HepG2 (cell line): ENCODE results near the gene CNTRL. TPM values are rescaled to one million over a fixed set of nuclear protein-coding genes. Genes with fewer than 3 reads are reported as not detected.

Experiments
- BHLHE40 ChIP-seq: IDR thresholded peaks from 2 replicates; pipeline ENCODE4 v1.6.1; 2011; ENCODE audit warnings: low read length, improper control_type of control experiment
- DMAP1 ChIP-seq: IDR thresholded peaks from 2 replicates; pipeline ENCODE4 v1.6.1; 2016
- FOXJ3 ChIP-seq: sonication (generic); formaldehyde crosslinking; IDR thresholded peaks from 2 replicates; pipeline ENCODE4 v1.4.0; 2020; ENCODE audit warnings: missing genetic modification reagents, mild to moderate bottlenecking, borderline replicate concordance
- HES4 ChIP-seq: sonication (generic); formaldehyde crosslinking; IDR thresholded peaks from 2 replicates; pipeline ENCODE4 v1.9.0; 2021; ENCODE audit warnings: mild to moderate bottlenecking, missing genetic modification reagents, borderline replicate concordance
- LRRFIP1 ChIP-seq: sonication (generic); formaldehyde crosslinking; conservative IDR thresholded peaks from 2 replicates; pipeline ENCODE4 v1.4.0; 2020; ENCODE audit warnings: missing genetic modification reagents
- PHB2 ChIP-seq: fragments of 450-650 bp; IDR thresholded peaks from 2 replicates; pipeline ENCODE4 v1.6.1; 2018; ENCODE audit not compliant: partially characterized antibody
- RAD51 ChIP-seq: fragments of 450-650 bp; IDR thresholded peaks from 2 replicates; pipeline ENCODE4 v1.6.1; 2016; ENCODE audit warnings: borderline replicate concordance
- SRSF4 ChIP-seq: fragments of 200-400 bp; formaldehyde crosslinking; IDR thresholded peaks from one replicate; pipeline ENCODE4 v1.6.1; 2018; ENCODE audit warnings: mild to moderate bottlenecking, low read depth, low read length, moderate library complexity; ENCODE audit not compliant: poor library complexity, severe bottlenecking
- TFDP1 ChIP-seq: IDR thresholded peaks from 2 replicates; pipeline ENCODE4 v1.6.1; 2016; ENCODE audit warnings: missing compliant biosample characterization, missing genetic modification reagents, borderline replicate concordance
- ZNF121 ChIP-seq: sonication (generic); formaldehyde crosslinking; IDR thresholded peaks from 2 replicates; pipeline ENCODE4 v1.5.0; 2020; ENCODE audit warnings: mild to moderate bottlenecking, missing genetic modification reagents
- ZNF383 ChIP-seq: sonication (generic); formaldehyde crosslinking; IDR thresholded peaks from 2 replicates; pipeline ENCODE4 v1.4.0; 2020; ENCODE audit warnings: missing genetic modification reagents, mild to moderate bottlenecking, borderline replicate concordance
- ZNF768 ChIP-seq: sonication (generic); formaldehyde crosslinking; IDR thresholded peaks from 2 replicates; pipeline ENCODE4 v1.4.0; 2020; ENCODE audit warnings: missing genetic modification reagents
- polyA plus RNA-seq, 8 experiments: library from polyadenylated mRNA; depleted of rRNA in 3 of 8; stranded (reverse) in 7 of 8; unstranded in 1 of 8; fragments of >200 nt; fragmentation: Illumina TruSeq in 4 of 8; extraction: Trizol in 4 of 8; gene quantifications; 2 replicates each; pipeline versions ENCODE4 v1.2.1 to v1.2.3, GENCODE V29; 2011 to 2016; ENCODE audit warnings: low read depth in 4 of 8, missing spikeins in 1 of 8, mixed read lengths in 1 of 8; ENCODE audit not compliant: insufficient read depth in 1 of 8
- total RNA-seq, 5 experiments: library from RNA; depleted of rRNA; stranded (reverse); fragments of >200 nt; fragmentation: Illumina TruSeq; extraction: Trizol; gene quantifications; 2 replicates each; pipeline ENCODE4 v1.2.3, GENCODE V29; 2016; ENCODE audit warnings: low read depth in 1 of 5
- TF ChIP-seq, protein P1 (sequence below): sonication (generic); formaldehyde crosslinking; IDR thresholded peaks from 2 replicates; pipeline ENCODE4 v1.4.0; 2020; ENCODE audit warnings: missing genetic modification reagents
- TF ChIP-seq, protein P2 (sequence below): IDR thresholded peaks from 2 replicates; pipeline ENCODE4 v1.6.1; 2016; ENCODE audit warnings: missing genetic modification reagents, missing compliant biosample characterization
- TF ChIP-seq, protein P3 (sequence below): sonication (generic); formaldehyde crosslinking; IDR thresholded peaks from 2 replicates; pipeline ENCODE4 v1.4.0; 2020; ENCODE audit warnings: mild to moderate bottlenecking, missing genetic modification reagents
- TF ChIP-seq, protein P4 (sequence below): sonication (generic); formaldehyde crosslinking; IDR thresholded peaks from 2 replicates; pipeline ENCODE4 v1.4.0; 2020; ENCODE audit warnings: missing genetic modification reagents, borderline replicate concordance

The CNTRL gene
- total and polyA plus RNA-seq, 2 of the 13 experiments (the other 11 are each of a cell fraction or from before 2014, with no cell fraction given): 7.5 to 11.8 TPM

DNA sequence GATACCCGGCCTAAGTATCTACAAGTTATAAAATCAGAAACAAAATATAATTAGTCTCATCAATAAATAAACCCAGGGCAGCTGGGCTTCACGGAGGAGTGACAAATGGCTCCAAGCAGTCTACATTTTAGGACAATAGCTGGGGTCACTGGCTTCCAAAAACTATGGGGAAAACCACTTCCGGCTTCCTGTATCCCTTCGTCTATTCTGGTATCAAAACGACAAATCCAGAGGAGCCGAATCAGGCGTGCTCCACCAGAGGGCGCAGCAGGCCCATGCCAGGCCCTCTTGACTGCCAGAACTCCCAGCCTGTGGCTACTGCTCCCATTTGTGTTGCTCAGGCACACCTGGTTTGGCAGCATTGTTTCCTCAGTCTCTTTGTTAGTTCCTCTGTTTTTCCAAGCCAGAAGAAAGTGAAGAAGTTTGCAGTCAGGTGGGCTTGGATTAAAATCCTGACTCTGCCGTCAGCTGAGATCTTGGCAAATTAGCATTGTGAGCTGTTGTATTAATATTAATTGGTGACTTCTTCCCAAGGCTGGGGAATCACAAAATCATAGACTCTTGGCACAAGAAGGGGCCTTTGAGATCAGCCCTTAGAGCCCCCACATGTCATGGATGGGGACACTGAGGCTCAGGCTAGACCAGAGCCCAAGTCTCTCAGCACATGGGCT, 138.5 kb downstream of the CNTRL start (continued):
- TF ChIP-seq, protein P1, sequence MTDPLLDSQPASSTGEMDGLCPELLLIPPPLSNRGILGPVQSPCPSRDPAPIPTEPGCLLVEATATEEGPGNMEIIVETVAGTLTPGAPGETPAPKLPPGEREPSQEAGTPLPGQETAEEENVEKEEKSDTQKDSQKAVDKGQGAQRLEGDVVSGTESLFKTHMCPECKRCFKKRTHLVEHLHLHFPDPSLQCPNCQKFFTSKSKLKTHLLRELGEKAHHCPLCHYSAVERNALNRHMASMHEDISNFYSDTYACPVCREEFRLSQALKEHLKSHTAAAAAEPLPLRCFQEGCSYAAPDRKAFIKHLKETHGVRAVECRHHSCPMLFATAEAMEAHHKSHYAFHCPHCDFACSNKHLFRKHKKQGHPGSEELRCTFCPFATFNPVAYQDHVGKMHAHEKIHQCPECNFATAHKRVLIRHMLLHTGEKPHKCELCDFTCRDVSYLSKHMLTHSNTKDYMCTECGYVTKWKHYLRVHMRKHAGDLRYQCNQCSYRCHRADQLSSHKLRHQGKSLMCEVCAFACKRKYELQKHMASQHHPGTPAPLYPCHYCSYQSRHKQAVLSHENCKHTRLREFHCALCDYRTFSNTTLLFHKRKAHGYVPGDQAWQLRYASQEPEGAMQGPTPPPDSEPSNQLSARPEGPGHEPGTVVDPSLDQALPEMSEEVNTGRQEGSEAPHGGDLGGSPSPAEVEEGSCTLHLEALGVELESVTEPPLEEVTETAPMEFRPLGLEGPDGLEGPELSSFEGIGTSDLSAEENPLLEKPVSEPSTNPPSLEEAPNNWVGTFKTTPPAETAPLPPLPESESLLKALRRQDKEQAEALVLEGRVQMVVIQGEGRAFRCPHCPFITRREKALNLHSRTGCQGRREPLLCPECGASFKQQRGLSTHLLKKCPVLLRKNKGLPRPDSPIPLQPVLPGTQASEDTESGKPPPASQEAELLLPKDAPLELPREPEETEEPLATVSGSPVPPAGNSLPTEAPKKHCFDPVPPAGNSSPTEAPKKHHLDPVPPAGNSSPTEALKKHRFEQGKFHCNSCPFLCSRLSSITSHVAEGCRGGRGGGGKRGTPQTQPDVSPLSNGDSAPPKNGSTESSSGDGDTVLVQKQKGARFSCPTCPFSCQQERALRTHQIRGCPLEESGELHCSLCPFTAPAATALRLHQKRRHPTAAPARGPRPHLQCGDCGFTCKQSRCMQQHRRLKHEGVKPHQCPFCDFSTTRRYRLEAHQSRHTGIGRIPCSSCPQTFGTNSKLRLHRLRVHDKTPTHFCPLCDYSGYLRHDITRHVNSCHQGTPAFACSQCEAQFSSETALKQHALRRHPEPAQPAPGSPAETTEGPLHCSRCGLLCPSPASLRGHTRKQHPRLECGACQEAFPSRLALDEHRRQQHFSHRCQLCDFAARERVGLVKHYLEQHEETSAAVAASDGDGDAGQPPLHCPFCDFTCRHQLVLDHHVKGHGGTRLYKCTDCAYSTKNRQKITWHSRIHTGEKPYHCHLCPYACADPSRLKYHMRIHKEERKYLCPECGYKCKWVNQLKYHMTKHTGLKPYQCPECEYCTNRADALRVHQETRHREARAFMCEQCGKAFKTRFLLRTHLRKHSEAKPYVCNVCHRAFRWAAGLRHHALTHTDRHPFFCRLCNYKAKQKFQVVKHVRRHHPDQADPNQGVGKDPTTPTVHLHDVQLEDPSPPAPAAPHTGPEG (CRISPR knock-in tag): no peak
- no peak for TF ChIP-seq TFDP1 (CRISPR knock-in tag)
- TF ChIP-seq PHB2: no peak
- no peak for TF ChIP-seq DMAP1 (CRISPR knock-in tag)
- no peak; the same call in 1 of the 2 replicates for TF ChIP-seq ZNF768 (CRISPR knock-in tag)
- no peak for TF ChIP-seq ZNF121 (CRISPR knock-in tag)
- TF ChIP-seq, protein P2, sequence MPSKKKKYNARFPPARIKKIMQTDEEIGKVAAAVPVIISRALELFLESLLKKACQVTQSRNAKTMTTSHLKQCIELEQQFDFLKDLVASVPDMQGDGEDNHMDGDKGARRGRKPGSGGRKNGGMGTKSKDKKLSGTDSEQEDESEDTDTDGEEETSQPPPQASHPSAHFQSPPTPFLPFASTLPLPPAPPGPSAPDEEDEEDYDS (CRISPR knock-in tag): no peak
- TF ChIP-seq HES4 (CRISPR knock-in tag): no peak
- no peak for TF ChIP-seq RAD51
- TF ChIP-seq, protein P3, sequence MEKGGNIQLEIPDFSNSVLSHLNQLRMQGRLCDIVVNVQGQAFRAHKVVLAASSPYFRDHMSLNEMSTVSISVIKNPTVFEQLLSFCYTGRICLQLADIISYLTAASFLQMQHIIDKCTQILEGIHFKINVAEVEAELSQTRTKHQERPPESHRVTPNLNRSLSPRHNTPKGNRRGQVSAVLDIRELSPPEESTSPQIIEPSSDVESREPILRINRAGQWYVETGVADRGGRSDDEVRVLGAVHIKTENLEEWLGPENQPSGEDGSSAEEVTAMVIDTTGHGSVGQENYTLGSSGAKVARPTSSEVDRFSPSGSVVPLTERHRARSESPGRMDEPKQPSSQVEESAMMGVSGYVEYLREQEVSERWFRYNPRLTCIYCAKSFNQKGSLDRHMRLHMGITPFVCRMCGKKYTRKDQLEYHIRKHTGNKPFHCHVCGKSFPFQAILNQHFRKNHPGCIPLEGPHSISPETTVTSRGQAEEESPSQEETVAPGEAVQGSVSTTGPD (CRISPR knock-in tag): no peak
- TF ChIP-seq LRRFIP1 (CRISPR knock-in tag): no peak
- TF ChIP-seq, protein P4, sequence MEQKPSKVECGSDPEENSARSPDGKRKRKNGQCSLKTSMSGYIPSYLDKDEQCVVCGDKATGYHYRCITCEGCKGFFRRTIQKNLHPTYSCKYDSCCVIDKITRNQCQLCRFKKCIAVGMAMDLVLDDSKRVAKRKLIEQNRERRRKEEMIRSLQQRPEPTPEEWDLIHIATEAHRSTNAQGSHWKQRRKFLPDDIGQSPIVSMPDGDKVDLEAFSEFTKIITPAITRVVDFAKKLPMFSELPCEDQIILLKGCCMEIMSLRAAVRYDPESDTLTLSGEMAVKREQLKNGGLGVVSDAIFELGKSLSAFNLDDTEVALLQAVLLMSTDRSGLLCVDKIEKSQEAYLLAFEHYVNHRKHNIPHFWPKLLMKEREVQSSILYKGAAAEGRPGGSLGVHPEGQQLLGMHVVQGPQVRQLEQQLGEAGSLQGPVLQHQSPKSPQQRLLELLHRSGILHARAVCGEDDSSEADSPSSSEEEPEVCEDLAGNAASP: 0 out of 2 replicates have a peak, but pooled peaks have one; percentile 50
- TF ChIP-seq FOXJ3: 0 out of 2 replicates have a peak, but pooled peaks have one; percentile 52
- TF ChIP-seq BHLHE40: peak; percentile 36; the same call in 1 of the 2 replicates
- TF ChIP-seq SRSF4: no peak
- no peak for TF ChIP-seq ZNF383 (CRISPR knock-in tag)
